H1 (cell line): ENCODE results near the gene TIE1. TPM values are rescaled to one million over a fixed set of nuclear protein-coding genes. Genes with fewer than 3 reads are reported as not detected.

Experiments
- CTCF ChIA-PET: fragments of 300-600 bp; sonication (Branson Sonifier 250); formaldehyde crosslinking; loops from one replicate; lab custom pipeline; 2021; ENCODE audit not compliant: partially characterized antibody; lab: Charles Lee
- POLR2A ChIA-PET: fragments of 300-600 bp; sonication (Branson Sonifier 250); formaldehyde crosslinking; loops from one replicate; lab custom pipeline; 2021; ENCODE audit warnings: inconsistent platforms; ENCODE audit not compliant: partially characterized antibody; lab: Charles Lee
- DNase-seq, 2 experiments: peaks; one replicate each; pipeline versions ENCODE4 v3.0.0 to v3.0.0-alpha.2; 2010 to 2022; ENCODE audit warnings: low spot score in 2 of 2, low read depth in 1 of 2, mixed read lengths in 1 of 2
- FAIRE-seq: peaks from 2 replicates; lab custom pipeline; 2011; peaks lifted over from hg19 to GRCh38; lab: Jason Lieb, UNC
- H2AFZ ChIP-seq: 2 replicates; pipeline ENCODE4 v1.8.1; 2012; ENCODE audit warnings: low read length, inconsistent platforms
- H2AK5ac ChIP-seq: 2 replicates; pipeline ENCODE4 v1.6.1; 2013; ENCODE audit warnings: low read depth, low read length
- H2BK120ac ChIP-seq: replicated peaks from 2 replicates; pipeline ENCODE3; 2013; ENCODE audit warnings: low read depth, low read length, inconsistent platforms
- H2BK12ac ChIP-seq: 2 replicates; pipeline ENCODE4 v1.6.1; 2013; ENCODE audit warnings: low read depth, low read length
- H2BK15ac ChIP-seq: 2 replicates; pipeline ENCODE4 v1.6.1; 2013; ENCODE audit warnings: low read length
- H2BK20ac ChIP-seq: 2 replicates; pipeline ENCODE4 v1.6.1; 2013; ENCODE audit warnings: low read length
- H2BK5ac ChIP-seq: 2 replicates; pipeline ENCODE4 v1.6.1; 2013; ENCODE audit warnings: low read depth, low read length
- H3K14ac ChIP-seq: 2 replicates; pipeline ENCODE4 v1.6.1; 2013; ENCODE audit warnings: inconsistent platforms; ENCODE audit not compliant: insufficient read length
- H3K18ac ChIP-seq: 2 replicates; pipeline ENCODE4 v1.6.1; 2013; ENCODE audit warnings: low read length; ENCODE audit errors: extremely low read depth
- H3K23ac ChIP-seq: 2 replicates; pipeline ENCODE4 v1.6.1; 2013; ENCODE audit warnings: inconsistent platforms; ENCODE audit not compliant: insufficient read length
- H3K23me2 ChIP-seq: 2 replicates; pipeline ENCODE4 v1.6.1; 2013; ENCODE audit warnings: low read depth, low read length
- H3K27ac ChIP-seq: 2 replicates; pipeline ENCODE4 v1.6.1; 2011; ENCODE audit warnings: low read depth, low read length, inconsistent platforms
- H3K27me3 ChIP-seq, 4 experiments: replicated peaks in 1 of 4; 1 replicate in 1 of 4; 2 replicates in 3 of 4; pipeline versions ENCODE4 v1.6.1 to v1.8.1; 2011 to 2013; ENCODE audit warnings: low read length in 3 of 4, mild to moderate bottlenecking in 3 of 4, inconsistent platforms in 2 of 4, mixed read lengths in 2 of 4, moderate library complexity in 1 of 4; ENCODE audit not compliant: control insufficient read depth in 3 of 4, insufficient read depth in 3 of 4; ENCODE audit errors: extremely low read depth in 1 of 4
- H3K36me3 ChIP-seq, 4 experiments: 2 replicates each; pipeline versions ENCODE4 v1.6.1 to v1.8.1; 2011 to 2013; ENCODE audit warnings: mild to moderate bottlenecking in 4 of 4, low read length in 3 of 4, moderate library complexity in 2 of 4, control low read depth in 1 of 4, inconsistent platforms in 1 of 4; ENCODE audit not compliant: insufficient read depth in 4 of 4, control insufficient read depth in 2 of 4
- H3K4ac ChIP-seq: replicated peaks from 2 replicates; pipeline ENCODE3; 2013; ENCODE audit warnings: low read length, low read depth, mixed read lengths, inconsistent platforms; ENCODE audit not compliant: insufficient read length
- H3K4me1 ChIP-seq, 4 experiments: replicated peaks in 1 of 4; 1 replicate in 1 of 4; 2 replicates in 3 of 4; pipeline versions ENCODE4 v1.6.1 to v1.8.1; 2011 to 2013; ENCODE audit warnings: low read length in 3 of 4, inconsistent platforms in 2 of 4, mixed read lengths in 1 of 4; ENCODE audit not compliant: insufficient read depth in 4 of 4, control insufficient read depth in 3 of 4
- H3K4me2 ChIP-seq, 2 experiments: 2 replicates each; pipeline versions ENCODE4 v1.6.1 to v1.8.1; 2011 to 2013; ENCODE audit warnings: low read depth in 2 of 2, low read length in 2 of 2, control low read depth in 1 of 2, inconsistent platforms in 1 of 2, mild to moderate bottlenecking in 1 of 2; ENCODE audit not compliant: insufficient read depth in 1 of 2
- H3K4me3 ChIP-seq, 4 experiments: fragments of 200-600, 300-600 bp in 1 of 4; sonication (generic), shearing (Covaris generic), sonication (Bioruptor Twin) in 1 of 4; 2 replicates each; pipeline versions ENCODE4 v1.5.1 to v1.8.1; 2011 to 2016; ENCODE audit warnings: low read length in 4 of 4, low read depth in 3 of 4, control low read depth in 2 of 4, inconsistent platforms in 2 of 4, mild to moderate bottlenecking in 2 of 4, mixed read lengths in 1 of 4, moderate library complexity in 1 of 4; ENCODE audit not compliant: insufficient read depth in 2 of 4; ENCODE audit errors: extremely low read depth in 1 of 4
- H3K56ac ChIP-seq: replicated peaks from 2 replicates; pipeline ENCODE3; 2013; ENCODE audit warnings: low read depth, mild to moderate bottlenecking, mixed read lengths, low read length, inconsistent platforms; ENCODE audit not compliant: insufficient read length
- H3K79me1 ChIP-seq: 2 replicates; pipeline ENCODE4 v1.6.1; 2013; ENCODE audit warnings: low read depth, low read length, control low read depth
- H3K79me2 ChIP-seq, 2 experiments: 2 replicates each; pipeline versions ENCODE4 v1.6.1 to v1.8.1; 2012 to 2013; ENCODE audit warnings: low read length in 2 of 2, mild to moderate bottlenecking in 2 of 2, inconsistent platforms in 1 of 2; ENCODE audit not compliant: insufficient read depth in 2 of 2, control insufficient read depth in 1 of 2
- H3K9ac ChIP-seq, 4 experiments: replicated peaks in 1 of 4; 1 replicate in 1 of 4; 2 replicates in 3 of 4; pipeline versions ENCODE4 v1.6.1 to v1.8.1; 2011 to 2013; ENCODE audit warnings: low read depth in 3 of 4, low read length in 3 of 4, control low read depth in 2 of 4, mild to moderate bottlenecking in 2 of 4, moderate library complexity in 2 of 4, inconsistent platforms in 1 of 4; ENCODE audit errors: extremely low read depth in 1 of 4
- H3K9me3 ChIP-seq, 2 experiments: 2 replicates each; pipeline versions ENCODE4 v1.6.1 to v1.8.1; 2012 to 2013; ENCODE audit warnings: mild to moderate bottlenecking in 2 of 2, moderate library complexity in 2 of 2, control low read depth in 1 of 2, inconsistent platforms in 1 of 2, low read depth in 1 of 2, low read length in 1 of 2, mixed read lengths in 1 of 2; ENCODE audit not compliant: insufficient read depth in 2 of 2
- H4K20me1 ChIP-seq, 2 experiments: replicated peaks in 1 of 2; 2 replicates each; pipeline versions ENCODE3 to v1.8.1; 2011 to 2013; ENCODE audit warnings: inconsistent platforms in 2 of 2, low read length in 2 of 2, mild to moderate bottlenecking in 1 of 2; ENCODE audit not compliant: insufficient read depth in 2 of 2, control insufficient read depth in 1 of 2
- H4K5ac ChIP-seq: 2 replicates; pipeline ENCODE4 v1.6.1; 2013; ENCODE audit warnings: low read length, low read depth, mixed read lengths, inconsistent platforms; ENCODE audit not compliant: insufficient read length
- H4K8ac ChIP-seq: 2 replicates; pipeline ENCODE4 v1.8.0; 2013; ENCODE audit warnings: mild to moderate bottlenecking, moderate library complexity, low read length, inconsistent platforms; ENCODE audit not compliant: insufficient read depth; ENCODE audit errors: extremely low read depth
- H4K91ac ChIP-seq: replicated peaks from 2 replicates; pipeline ENCODE3; 2013; ENCODE audit warnings: low read length, mixed read lengths, inconsistent platforms; ENCODE audit not compliant: insufficient read length
- ATF2 ChIP-seq: IDR thresholded peaks from 2 replicates; pipeline ENCODE4 v1.6.1; 2012; ENCODE audit warnings: low read length, inconsistent platforms
- CBX5 ChIP-seq: fragments of 300-800, 300-1000 bp; sonication (generic); IDR thresholded peaks from 2 replicates; pipeline ENCODE4 v1.7.1; 2016; ENCODE audit warnings: antibody characterized with exemption, low read length, low read depth
- EZH2 ChIP-seq: fragments of 200-600 bp; sonication (generic); IDR thresholded peaks from 2 replicates; pipeline ENCODE4 v1.7.1; 2012; ENCODE audit warnings: low read depth, mild to moderate bottlenecking, moderate library complexity, low read length, inconsistent platforms; ENCODE audit not compliant: severe bottlenecking
- KDM4A ChIP-seq: IDR thresholded peaks from one replicate; pipeline ENCODE4 v1.7.1; 2012; ENCODE audit warnings: low read depth, mild to moderate bottlenecking, moderate library complexity, low read length, inconsistent platforms; ENCODE audit not compliant: severe bottlenecking
- POLR2AphosphoS5 ChIP-seq: IDR thresholded peaks from 2 replicates; pipeline ENCODE4 v1.6.1; 2011; ENCODE audit warnings: low read depth, low read length
- RNF2 ChIP-seq: fragments of 200-900, 300-1000 bp; sonication (generic); IDR thresholded peaks from 2 replicates; pipeline ENCODE4 v1.7.1; 2016; ENCODE audit warnings: borderline replicate concordance, low read depth, mild to moderate bottlenecking, antibody characterized with exemption, low read length; ENCODE audit not compliant: poor library complexity, severe bottlenecking; ENCODE audit errors: missing control alignments
- SP4 ChIP-seq: IDR thresholded peaks from 2 replicates; pipeline ENCODE4 v1.6.1; 2012; ENCODE audit warnings: low read length, inconsistent platforms
- WGBS, 2 experiments: shearing (Covaris generic) in 1 of 2; methylation state at CpG; one replicate each; pipeline versions ENCODE4 v1.1.6 to v1.1.7; 2013 to 2015; ENCODE audit warnings: low lambda C conversion rate in 2 of 2, mixed read lengths in 2 of 2, inconsistent platforms in 1 of 2, low coverage in 1 of 2, missing lambda C conversion rate in 1 of 2; ENCODE audit not compliant: insufficient replicate concordance in 2 of 2, insufficient coverage in 1 of 2, insufficient read length in 1 of 2; ENCODE audit errors: extremely low coverage in 1 of 2, missing lambda C conversion rate in 1 of 2; 5-methylcytosine and 5-hydroxymethylcytosine counted together
- polyA plus RNA-seq, 7 experiments: library from polyadenylated mRNA; depleted of rRNA in 3 of 7; stranded (reverse) in 5 of 7; unstranded in 2 of 7; fragments of >200 nt in 5 of 7; fragments of 200-250 nt in 2 of 7; gene quantifications; 1 replicate in 5 of 7; 2 replicates in 1 of 7; 4 replicates in 1 of 7; pipeline versions ENCODE4 v1.2.1 to v1.2.3, GENCODE V29; 2011 to 2013; ENCODE audit warnings: missing spikeins in 2 of 7, mixed read lengths in 2 of 7
- total RNA-seq: library from RNA; stranded (reverse); fragmentation: NEBNext Ultra II Directional; extraction: Animal tissue kit (Norgen Biotek cat#: 25700); gene quantifications from 2 replicates; pipeline ENCODE4 v1.2.1, GENCODE V29; 2021

TIE1 gene
- total and polyA plus RNA-seq, 2 of the 8 experiments (the other 6 are each of a cell fraction or from before 2014, with no cell fraction given), result 0.74 to 2.2 TPM

GRCh38 chr1:43322506-43322905 is 21.7 kb downstream of the TIE1 start:
- no peaks in the 10 kb centered on the region for H3K79me1 ChIP-seq
- no peak overlapping the region for H2BK5ac ChIP-seq
- FAIRE-seq, result no peak
- H2BK20ac ChIP-seq, result no peak overlapping the region
- H3K18ac ChIP-seq, result no peak overlapping the region
- H3K79me2 ChIP-seq, result no peaks in the 10 kb centered on the region
- no peak overlapping the region for H3K14ac ChIP-seq
- no peak overlapping the region for H3K9ac ChIP-seq
- H3K4me2 ChIP-seq, result no peak overlapping the region
- no peak overlapping the region for H3K27ac ChIP-seq
- H3K4me1 ChIP-seq, result peaks cover 0 to 5% (median 2%) of the 10 kb centered on the region in 4 experiments; a peak in 3 of 7 replicates
- H3K23me2 ChIP-seq, result no peaks in the 10 kb centered on the region
- H3K4ac ChIP-seq, result no peak overlapping the region
- peaks cover 0 to 3% of the 10 kb centered on the region in 2 experiments; a peak in 1 of 4 replicates for H3K9me3 ChIP-seq
- no peak overlapping the region for H2AK5ac ChIP-seq
- H3K27me3 ChIP-seq, result no peaks in the 10 kb centered on the region; a peak in 1 of 7 replicates
- no peak overlapping the region for H3K4me3 ChIP-seq
- H4K20me1 ChIP-seq, result no peaks in the 10 kb centered on the region
- H3K56ac ChIP-seq, result no peak overlapping the region
- H2BK120ac ChIP-seq, result no peak overlapping the region
- H2BK12ac ChIP-seq, result no peak overlapping the region
- 98% methylated on average over 5 of the region's 5 CpGs; no CpG with 5 or more reads in 1 of the 2 experiments for whole genome bisulfite sequencing, 2 experiments
- H4K5ac ChIP-seq, result no peak overlapping the region
- no peak overlapping the region for H3K23ac ChIP-seq
- POLR2A ChIA-PET, result interaction anchor here (1.0 kb wide), 1 partner anchor 38 kb away, joined by 4 read pairs; no protein-coding TSS in a partner anchor
- CTCF ChIA-PET, result interaction anchor here (0.8 to 1.5 kb wide), 7 partner anchors 8 to 96 kb away, joined by 3 to 4 read pairs (median 3); partner anchors contain the start of gene C1orf210
- H2AFZ ChIP-seq, result no peak overlapping the region
- H4K8ac ChIP-seq, result no peak overlapping the region
- DNase-seq, result no peak
- H4K91ac ChIP-seq, result no peak overlapping the region
- H3K36me3 ChIP-seq, result no peaks in the 10 kb centered on the region
- no peak overlapping the region for H2BK15ac ChIP-seq
- TF ChIP-seq SP4 (no peak), POLR2AphosphoS5 (no peak), RNF2 (no peak), CBX5 (no peak), KDM4A (no peak), EZH2 (no peak), ATF2 (no peak)
